Endothelial cell of umbilical vein (primary cell): ENCODE measurements around the gene PEX19. TPM values are rescaled to one million over a fixed set of nuclear protein-coding genes. Genes with fewer than 3 reads are reported as not detected.

Experiments
- BruUV-seq: library from RNA; stranded (reverse); fragments of 400-500 nt; replicated peaks from 2 replicates; lab custom pipeline; 2021; lab: Mats Ljungman, UMichigan
- CTCF ChIA-PET: fragments of 300-600, 350-600 bp; sonication (Branson Sonifier 250); formaldehyde crosslinking; loops from one replicate; lab custom pipeline; 2021; ENCODE audit warnings: antibody characterized with exemption, inconsistent platforms; lab: Charles Lee
- POLR2A ChIA-PET: fragments of 300-600, 350-600 bp; sonication (Branson Sonifier 250); formaldehyde crosslinking; loops from one replicate; lab custom pipeline; 2021; ENCODE audit warnings: antibody characterized with exemption, inconsistent platforms; lab: Charles Lee
- DNase-seq: peaks from one replicate; pipeline ENCODE4 v3.0.0-alpha.2; 2011; ENCODE audit warnings: low read depth, low spot score
- FAIRE-seq: peaks from 2 replicates; lab custom pipeline; 2011; peaks lifted over from hg19 to GRCh38; lab: Jason Lieb, UNC
- H2AFZ ChIP-seq: 2 replicates; pipeline ENCODE4 v1.6.0; 2012; ENCODE audit warnings: low read depth, low read length, control low read depth, inconsistent platforms
- H3K27ac ChIP-seq: 2 replicates; pipeline ENCODE4 v1.5.1; 2011; ENCODE audit warnings: low read depth, mild to moderate bottlenecking, control low read depth, low read length, moderate library complexity; ENCODE audit not compliant: insufficient read depth
- H3K27me3 ChIP-seq, 2 experiments: 2 replicates each; pipeline versions ENCODE4 v1.6.0 to v1.6.1; 2011; ENCODE audit warnings: low read length in 2 of 2, mixed read lengths in 1 of 2; ENCODE audit not compliant: control insufficient read depth in 2 of 2, insufficient read depth in 2 of 2
- H3K36me3 ChIP-seq, 2 experiments: 2 replicates in 1 of 2; 3 replicates in 1 of 2; pipeline ENCODE4 v1.5.1; 2011; ENCODE audit warnings: low read length in 2 of 2, mild to moderate bottlenecking in 1 of 2, moderate library complexity in 1 of 2; ENCODE audit not compliant: control insufficient read depth in 2 of 2, insufficient read depth in 2 of 2; ENCODE audit errors: extremely low read depth in 1 of 2
- H3K4me1 ChIP-seq: 3 replicates; pipeline ENCODE4 v1.5.1; 2011; ENCODE audit warnings: mild to moderate bottlenecking, low read length; ENCODE audit not compliant: control insufficient read depth, insufficient read depth; ENCODE audit errors: extremely low read depth
- H3K4me2 ChIP-seq: 2 replicates; pipeline ENCODE4 v1.6.1; 2011; ENCODE audit warnings: low read length, control low read depth, mixed read lengths; ENCODE audit not compliant: insufficient read depth
- H3K4me3 ChIP-seq, 3 experiments: fragments of 200-600 bp in 1 of 3; sonication (generic), shearing (Covaris generic) in 1 of 3; replicated peaks in 1 of 3; 2 replicates each; pipeline ENCODE4 v1.5.1; 2011 to 2016; ENCODE audit warnings: control low read depth in 3 of 3, low read length in 3 of 3, mild to moderate bottlenecking in 2 of 3, inconsistent platforms in 1 of 3, low read depth in 1 of 3, moderate library complexity in 1 of 3; ENCODE audit not compliant: insufficient read depth in 1 of 3
- H3K79me2 ChIP-seq: 2 replicates; pipeline ENCODE4 v1.6.0; 2012; ENCODE audit warnings: low read length, inconsistent platforms; ENCODE audit not compliant: control insufficient read depth, insufficient read depth
- H3K9ac ChIP-seq: replicated peaks from 2 replicates; pipeline ENCODE3; 2011; ENCODE audit warnings: low read length, control low read depth; ENCODE audit not compliant: insufficient read depth; ENCODE audit errors: extremely low read depth
- H3K9me1 ChIP-seq: replicated peaks from 3 replicates; pipeline ENCODE4 v1.6.0; 2011; ENCODE audit warnings: mild to moderate bottlenecking, low read length; ENCODE audit not compliant: control insufficient read depth, insufficient read depth; ENCODE audit errors: extremely low read depth
- H3K9me3 ChIP-seq: replicated peaks from 2 replicates; pipeline ENCODE4 v1.5.1; 2012; ENCODE audit warnings: low read length, inconsistent platforms; ENCODE audit not compliant: control insufficient read depth, insufficient read depth
- H4K20me1 ChIP-seq: replicated peaks from 2 replicates; pipeline ENCODE3; 2011; ENCODE audit warnings: mild to moderate bottlenecking, low read length; ENCODE audit not compliant: control insufficient read depth, insufficient read depth; ENCODE audit errors: extremely low read depth
- EZH2 ChIP-seq: IDR thresholded peaks from 2 replicates; pipeline ENCODE4 v1.6.1; 2012; ENCODE audit warnings: borderline replicate concordance, low read depth, mild to moderate bottlenecking, moderate library complexity, low read length, inconsistent platforms; ENCODE audit not compliant: severe bottlenecking
- FOS ChIP-seq: IDR thresholded peaks from 2 replicates; pipeline ENCODE4 v1.6.1; 2011; ENCODE audit warnings: mild to moderate bottlenecking, low read length, moderate library complexity, borderline replicate concordance; ENCODE audit not compliant: insufficient read depth
- GATA2 ChIP-seq: IDR thresholded peaks from 2 replicates; pipeline ENCODE4 v1.7.0; 2011; ENCODE audit warnings: low read depth, mild to moderate bottlenecking, moderate library complexity, mixed read lengths, low read length; ENCODE audit not compliant: insufficient read length, insufficient read depth
- JUN ChIP-seq: IDR thresholded peaks from 2 replicates; pipeline ENCODE4 v1.6.1; 2011; ENCODE audit warnings: borderline replicate concordance, low read depth; ENCODE audit not compliant: insufficient read length, insufficient read depth
- MYC ChIP-seq: IDR thresholded peaks from one replicate; pipeline ENCODE4 v1.6.1; 2011; ENCODE audit warnings: mild to moderate bottlenecking, low read depth, low read length
- POLR2A ChIP-seq: IDR thresholded peaks from 2 replicates; pipeline ENCODE4 v1.6.1; 2012; ENCODE audit warnings: low read depth, mild to moderate bottlenecking, control low read depth, low read length
- POLR2AphosphoS5 ChIP-seq: IDR thresholded peaks from 2 replicates; pipeline ENCODE4 v1.6.1; 2012; ENCODE audit warnings: low read depth, mild to moderate bottlenecking, control low read depth, low read length, moderate library complexity; ENCODE audit not compliant: insufficient read depth
- dilution Hi-C: fragments of 300-500 bp; cut with MboI; formaldehyde crosslinking; loops from one replicate; pipeline ENCODE4 v1.15.0; 2019; ENCODE audit warnings: low sequenced_read_pairs; ENCODE audit not compliant: extremely low pct_ligation_motif_present
- intact Hi-C: fragments of 100-400 bp; cut with micrococcal nuclease; formaldehyde crosslinking; loops from one replicate; pipeline ENCODE4 v1.10.0; 2022
- polyA plus RNA-seq, 4 experiments: library from polyadenylated mRNA; depleted of rRNA in 3 of 4; stranded (reverse) in 3 of 4; unstranded in 1 of 4; fragments of >200 nt; gene quantifications; 2 replicates each; pipeline versions ENCODE4 v1.2.1 to v1.2.3, GENCODE V29; 2011 to 2012; ENCODE audit warnings: missing spikeins in 1 of 4
- total RNA-seq: library from RNA; stranded (reverse); gene quantifications from 2 replicates; pipeline ENCODE4 v1.2.3, GENCODE V29; 2021
- TF ChIP-seq, protein P1 (sequence below), 2 donors: IDR thresholded peaks; 1 replicate in 1 of 2; 2 replicates in 1 of 2; pipeline ENCODE4 v1.5.1; 2011; ENCODE audit warnings: low read length in 2 of 2, mild to moderate bottlenecking in 2 of 2, moderate library complexity in 2 of 2, control low read depth in 1 of 2, inconsistent platforms in 1 of 2, low read depth in 1 of 2; ENCODE audit not compliant: insufficient read depth in 1 of 2; ENCODE audit errors: extremely low read depth in 1 of 2
- TF ChIP-seq, protein P2 (sequence below): IDR thresholded peaks from 2 replicates; pipeline ENCODE4 v1.6.1; 2011; ENCODE audit not compliant: insufficient read depth, insufficient read length

The PEX19 gene
- total and polyA plus RNA-seq, 2 donors (not counting 3 experiments of a cell fraction or from before 2014, with no cell fraction given), result 24.4 to 38.4 TPM

DNA sequence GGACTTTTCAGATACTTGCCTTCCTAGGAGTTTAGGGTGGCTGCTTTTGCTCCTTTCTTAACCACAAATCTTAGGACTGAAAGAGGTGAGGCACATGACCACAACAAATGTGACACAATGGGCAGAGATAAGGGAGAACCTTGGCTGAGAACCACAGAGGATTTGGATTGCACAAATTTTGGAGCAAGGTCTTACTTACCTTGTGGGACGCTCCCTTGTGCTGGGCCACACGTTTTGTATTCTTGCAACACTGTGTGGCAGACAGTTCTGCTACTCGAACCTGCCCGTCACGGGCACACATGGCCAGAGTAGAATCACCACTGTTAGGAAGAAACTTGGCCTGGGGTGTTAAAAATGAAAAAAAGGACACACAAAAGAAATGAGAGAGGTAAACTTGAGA lies 46.5 kb downstream of the PEX19 start:
- Histone ChIP-seq H3K27me3 (no peaks in the 10 kb centered on the region), H2AFZ (no peak overlapping the region), H3K4me2 (no peak overlapping the region), H3K27ac (no peak overlapping the region), H3K9me3 (no peaks in the 10 kb centered on the region), H4K20me1 (no peaks in the 10 kb centered on the region), H3K9me1 (no peaks in the 10 kb centered on the region), H3K4me3 (no peak overlapping the region), H3K36me3 (peaks cover 13 to 14% of the 10 kb centered on the region in 2 experiments), H3K9ac (no peak overlapping the region), H3K4me1 (no peaks in the 10 kb centered on the region), H3K79me2 (no peaks in the 10 kb centered on the region)
- CTCF ChIA-PET, result interaction anchor here (1.1 to 2.9 kb wide), 5 partner anchors 10 to 53 kb away, joined by 3 to 18 read pairs (median 6); no protein-coding TSS in a partner anchor
- DNase-seq, result no peak
- FAIRE-seq, result no peak
- TF ChIP-seq, protein P1, sequence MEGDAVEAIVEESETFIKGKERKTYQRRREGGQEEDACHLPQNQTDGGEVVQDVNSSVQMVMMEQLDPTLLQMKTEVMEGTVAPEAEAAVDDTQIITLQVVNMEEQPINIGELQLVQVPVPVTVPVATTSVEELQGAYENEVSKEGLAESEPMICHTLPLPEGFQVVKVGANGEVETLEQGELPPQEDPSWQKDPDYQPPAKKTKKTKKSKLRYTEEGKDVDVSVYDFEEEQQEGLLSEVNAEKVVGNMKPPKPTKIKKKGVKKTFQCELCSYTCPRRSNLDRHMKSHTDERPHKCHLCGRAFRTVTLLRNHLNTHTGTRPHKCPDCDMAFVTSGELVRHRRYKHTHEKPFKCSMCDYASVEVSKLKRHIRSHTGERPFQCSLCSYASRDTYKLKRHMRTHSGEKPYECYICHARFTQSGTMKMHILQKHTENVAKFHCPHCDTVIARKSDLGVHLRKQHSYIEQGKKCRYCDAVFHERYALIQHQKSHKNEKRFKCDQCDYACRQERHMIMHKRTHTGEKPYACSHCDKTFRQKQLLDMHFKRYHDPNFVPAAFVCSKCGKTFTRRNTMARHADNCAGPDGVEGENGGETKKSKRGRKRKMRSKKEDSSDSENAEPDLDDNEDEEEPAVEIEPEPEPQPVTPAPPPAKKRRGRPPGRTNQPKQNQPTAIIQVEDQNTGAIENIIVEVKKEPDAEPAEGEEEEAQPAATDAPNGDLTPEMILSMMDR (IDR thresholded peaks at IDR 0.05; ENCODE audit: extremely low read depth in 1 of 2, insufficient read depth in 1 of 2, low read depth in 1 of 2, low read length in 2 of 2), result no peak
- TF ChIP-seq MYC (no peak), POLR2AphosphoS5 (no peak), GATA2 (no peak), FOS (no peak), EZH2 (no peak), POLR2A (no peak), JUN (no peak)
- TF ChIP-seq, protein P2, sequence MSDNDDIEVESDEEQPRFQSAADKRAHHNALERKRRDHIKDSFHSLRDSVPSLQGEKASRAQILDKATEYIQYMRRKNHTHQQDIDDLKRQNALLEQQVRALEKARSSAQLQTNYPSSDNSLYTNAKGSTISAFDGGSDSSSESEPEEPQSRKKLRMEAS, result no peak
- POLR2A ChIA-PET, result no interaction called here
- intact Hi-C loops (no loop called here), dilution Hi-C loops (no loop called here)
- BruUV-seq, result no TSS peak
